Activated CD4-positive, alpha-beta T cell treated with anti-CD3 and anti-CD28 coated beads, Interleukin-2, amount 50 U/mL, for 48 hours (primary cell): ENCODE results near the gene RASD2.

Experiments used
- DNase-seq, 2 experiments: peaks; one replicate each; pipeline ENCODE4 v3.0.0-alpha.2; 2020

Gene RASD2

GRCh38 chr22:35587896-35588295 lies 47.3 kb downstream of the RASD2 start:
- no peak for DNase-seq

- no peak for DNase-seq
Observed at GRCh38 chr22:35589071-35589755, 48.6 kb downstream of the RASD2 start.

- no peak for DNase-seq
Observed at GRCh38 chr22:35589756-35590093, 49.1 kb downstream of the RASD2 start.

- no peak for DNase-seq
Observed at GRCh38 chr22:35590634-35591295, 50.1 kb downstream of the RASD2 start.

- DNase-seq, result no peak
Observed at GRCh38 chr22:35591714-35592417, 51.2 kb downstream of the RASD2 start.

GRCh38 chr22:35592418-35592967 lies 51.9 kb downstream of the RASD2 start:
- DNase-seq, result no peak

- no peak for DNase-seq
Observed at GRCh38 chr22:35593071-35593890, 52.6 kb downstream of the RASD2 start.

GRCh38 chr22:35593891-35594470 lies 53.4 kb downstream of the RASD2 start:
- DNase-seq, result no peak

GRCh38 chr22:35594686-35595085 lies 54.1 kb downstream of the RASD2 start:
- no peak for DNase-seq

GRCh38 chr22:35596821-35597220 lies 56.2 kb downstream of the RASD2 start:
- DNase-seq, result no peak

GRCh38 chr22:35597692-35598395 lies 57.2 kb downstream of the RASD2 start:
- DNase-seq, result no peak

GRCh38 chr22:35598396-35598710 lies 57.7 kb downstream of the RASD2 start:
- no peak for DNase-seq

- no peak for DNase-seq
Observed at GRCh38 chr22:35599364-35599763, 58.7 kb downstream of the RASD2 start.

GRCh38 chr22:35600476-35600875 lies 59.8 kb downstream of the RASD2 start:
- DNase-seq, result no peak

- DNase-seq, result no peak
Observed at GRCh38 chr22:35601013-35601580, 60.5 kb downstream of the RASD2 start.

GRCh38 chr22:35601743-35602615 lies 61.3 kb downstream of the RASD2 start:
- no peak for DNase-seq
